Measurements from ENCODE around the gene IDI2.

The IDI2 gene

DNA sequence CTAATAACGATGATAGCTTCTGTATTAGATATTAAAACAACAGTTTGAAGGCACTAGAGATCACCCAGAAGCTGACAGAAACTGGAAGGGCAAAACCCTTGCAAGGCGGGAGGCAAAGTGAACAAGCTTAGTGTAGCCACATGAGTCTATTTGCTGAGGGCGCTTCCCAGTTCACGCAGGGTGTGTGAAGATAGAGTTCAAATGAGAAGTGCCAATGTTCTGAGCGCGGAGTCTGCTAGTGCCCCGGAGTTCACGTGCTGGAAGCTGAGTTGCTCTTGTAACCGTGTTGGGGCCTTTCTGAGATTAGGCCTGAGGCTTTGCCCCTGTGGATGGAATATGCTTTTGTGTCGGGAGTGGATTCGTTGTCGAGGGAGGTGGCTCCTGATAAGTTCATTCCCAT is 54.0 kb downstream of the IDI2 start:
- Histone ChIP-seq H3K9ac (ENCODE audit: low read depth, low read length) (no peak overlapping the region), H3K36me3 (ENCODE audit: control insufficient read depth, insufficient read depth, low read length) (no peaks in the 10 kb centered on the region), H3K9me3 (ENCODE audit: control insufficient read depth, insufficient read depth, low read length) (no peaks in the 10 kb centered on the region)

DNA sequence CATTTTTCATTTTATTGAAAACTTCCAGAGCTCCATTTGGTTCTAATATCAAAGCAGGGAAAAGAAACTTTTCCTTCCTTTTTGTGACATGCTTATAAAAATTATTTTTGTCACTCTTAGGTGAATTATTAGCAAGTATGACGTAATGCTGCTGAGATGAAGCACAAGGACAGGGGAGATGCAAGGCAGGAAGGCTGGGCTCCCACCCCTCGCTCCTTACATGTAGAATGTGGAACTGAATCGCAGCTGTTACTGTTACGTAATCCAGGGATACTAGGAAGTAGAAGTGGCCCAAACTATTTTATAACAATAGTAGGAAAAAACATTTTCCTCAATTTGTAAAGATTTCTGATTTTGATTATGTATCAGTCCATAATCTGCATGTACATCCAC is 54.5 kb downstream of the IDI2 start:
- H3K27me3 ChIP-seq (ENCODE audit: control insufficient read depth, insufficient read depth, low read length), result no peaks in the 10 kb centered on the region
- no peak overlapping the region for H3K4me3 ChIP-seq (ENCODE audit: low read depth, low read length)
- no peaks in the 10 kb centered on the region for H3K4me1 ChIP-seq (ENCODE audit: control insufficient read depth, insufficient read depth, low read length)
- H3K9me3 ChIP-seq (ENCODE audit: control insufficient read depth, insufficient read depth, low read length), result no peaks in the 10 kb centered on the region
- no peaks in the 10 kb centered on the region for H3K36me3 ChIP-seq (ENCODE audit: control insufficient read depth, insufficient read depth, low read length)
- no peak overlapping the region for H3K9ac ChIP-seq (ENCODE audit: low read depth, low read length)

More for the DNA sequence above, 54.0 kb downstream of the IDI2 start:
- Histone ChIP-seq H3K4me1 (ENCODE audit: control insufficient read depth, insufficient read depth, low read length) (no peaks in the 10 kb centered on the region), H3K4me3 (ENCODE audit: low read depth, low read length) (no peak overlapping the region), H3K27me3 (ENCODE audit: control insufficient read depth, insufficient read depth, low read length) (no peaks in the 10 kb centered on the region)

- H3K4me3 ChIP-seq (ENCODE audit: low read depth, low read length), result no peak overlapping the region
- no peak overlapping the region for H3K9ac ChIP-seq (ENCODE audit: low read depth, low read length)
- no peaks in the 10 kb centered on the region for H3K4me1 ChIP-seq (ENCODE audit: control insufficient read depth, insufficient read depth, low read length)
Observed at GRCh38 chr10:970311-971149, 55.1 kb downstream of the IDI2 start.

GRCh38 chr10:969473-970150 is 56.0 kb downstream of the IDI2 start:
- no peaks in the 10 kb centered on the region for H3K4me1 ChIP-seq (ENCODE audit: control insufficient read depth, insufficient read depth, low read length)
- H3K9ac ChIP-seq (ENCODE audit: low read depth, low read length), result no peak overlapping the region
- H3K36me3 ChIP-seq (ENCODE audit: control insufficient read depth, insufficient read depth, low read length), result no peaks in the 10 kb centered on the region
- no peaks in the 10 kb centered on the region for H3K9me3 ChIP-seq (ENCODE audit: control insufficient read depth, insufficient read depth, low read length)
- H3K27me3 ChIP-seq (ENCODE audit: control insufficient read depth, insufficient read depth, low read length), result no peaks in the 10 kb centered on the region
- no peak overlapping the region for H3K4me3 ChIP-seq (ENCODE audit: low read depth, low read length)

More at GRCh38 chr10:970311-971149, 55.1 kb downstream of the IDI2 start:
- no peaks in the 10 kb centered on the region for H3K36me3 ChIP-seq (ENCODE audit: control insufficient read depth, insufficient read depth, low read length)
- no peaks in the 10 kb centered on the region for H3K9me3 ChIP-seq (ENCODE audit: control insufficient read depth, insufficient read depth, low read length)
- no peaks in the 10 kb centered on the region for H3K27me3 ChIP-seq (ENCODE audit: control insufficient read depth, insufficient read depth, low read length)
